Measurements from ENCODE around the gene TCF12.
"Not testable (repeated sequence)": the region's sequence is repeated elsewhere in the genome, so short reads cannot be mapped to it uniquely, and the experiment has no call there.

TCF12 gene

GRCh38 chr15:57129064-57129463 is 210.6 kb downstream of the TCF12 start:
- in situ Hi-C loops (cut with HindIII; ENCODE audit: low sequenced_read_pairs) = no loop called here

GRCh38 chr15:57130956-57131355 is 212.5 kb downstream of the TCF12 start:
- in situ Hi-C loops (cut with HindIII; ENCODE audit: low sequenced_read_pairs) = no loop called here

- in situ Hi-C loops (cut with HindIII; ENCODE audit: low sequenced_read_pairs) = no loop called here
Measured at GRCh38 chr15:57133127-57133968, 214.9 kb downstream of the TCF12 start.

GRCh38 chr15:57134071-57134605 is 215.7 kb downstream of the TCF12 start:
- in situ Hi-C loops (cut with HindIII; ENCODE audit: low sequenced_read_pairs) = no loop called here

GRCh38 chr15:57134851-57135250 is 216.4 kb downstream of the TCF12 start:
- in situ Hi-C loops (cut with HindIII; ENCODE audit: low sequenced_read_pairs) = no loop called here

- in situ Hi-C loops (cut with HindIII; ENCODE audit: low sequenced_read_pairs) = no loop called here
Measured at GRCh38 chr15:57135800-57136199, 217.4 kb downstream of the TCF12 start.

GRCh38 chr15:57138349-57138788 is 219.9 kb downstream of the TCF12 start:
- in situ Hi-C loops (cut with HindIII; ENCODE audit: low sequenced_read_pairs) = no loop called here

GRCh38 chr15:57143511-57144078 is 225.2 kb downstream of the TCF12 start:
- in situ Hi-C loops (cut with HindIII; ENCODE audit: low sequenced_read_pairs) = no loop called here

- in situ Hi-C loops (cut with HindIII; ENCODE audit: low sequenced_read_pairs) = no loop called here
Measured at GRCh38 chr15:57144448-57144847, 226.0 kb downstream of the TCF12 start.

- in situ Hi-C loops (cut with HindIII; ENCODE audit: low sequenced_read_pairs) = no loop called here
Measured at GRCh38 chr15:57146506-57147201, 228.2 kb downstream of the TCF12 start.

- in situ Hi-C loops (cut with HindIII; ENCODE audit: low sequenced_read_pairs) = no loop called here
Measured at GRCh38 chr15:57147621-57148020, 229.2 kb downstream of the TCF12 start.

- in situ Hi-C loops (cut with HindIII; ENCODE audit: low sequenced_read_pairs) = no loop called here
Measured at GRCh38 chr15:57148262-57148661, 229.8 kb downstream of the TCF12 start.

- in situ Hi-C loops (cut with HindIII; ENCODE audit: low sequenced_read_pairs) = no loop called here
Measured at GRCh38 chr15:57149196-57149595, 230.8 kb downstream of the TCF12 start.

GRCh38 chr15:57150066-57150865 is 231.8 kb downstream of the TCF12 start:
- in situ Hi-C loops (cut with HindIII; ENCODE audit: low sequenced_read_pairs) = no loop called here

GRCh38 chr15:57150866-57151203 is 232.4 kb downstream of the TCF12 start:
- in situ Hi-C loops (cut with HindIII; ENCODE audit: low sequenced_read_pairs) = not testable (repeated sequence)

GRCh38 chr15:57152133-57152532 is 233.7 kb downstream of the TCF12 start:
- in situ Hi-C loops (cut with HindIII; ENCODE audit: low sequenced_read_pairs) = no loop called here

- in situ Hi-C loops (cut with HindIII; ENCODE audit: low sequenced_read_pairs) = no loop called here
Measured at GRCh38 chr15:57152666-57153539, 234.5 kb downstream of the TCF12 start.

GRCh38 chr15:57156210-57156884 is 237.9 kb downstream of the TCF12 start:
- in situ Hi-C loops (cut with HindIII; ENCODE audit: low sequenced_read_pairs) = no loop called here

- in situ Hi-C loops (cut with HindIII; ENCODE audit: low sequenced_read_pairs) = no loop called here
Measured at GRCh38 chr15:57158589-57158988, 240.1 kb downstream of the TCF12 start.
